ENCODE data around the gene MAPT. TPM values are rescaled to one million over a fixed set of nuclear protein-coding genes. Genes with fewer than 3 reads are reported as not detected.

MAPT gene
- total and polyA plus RNA-seq, 2 of the 13 experiments (the other 11 are each of a cell fraction or from before 2014, with no cell fraction given) = 2.1 to 2.8 TPM

DNA sequence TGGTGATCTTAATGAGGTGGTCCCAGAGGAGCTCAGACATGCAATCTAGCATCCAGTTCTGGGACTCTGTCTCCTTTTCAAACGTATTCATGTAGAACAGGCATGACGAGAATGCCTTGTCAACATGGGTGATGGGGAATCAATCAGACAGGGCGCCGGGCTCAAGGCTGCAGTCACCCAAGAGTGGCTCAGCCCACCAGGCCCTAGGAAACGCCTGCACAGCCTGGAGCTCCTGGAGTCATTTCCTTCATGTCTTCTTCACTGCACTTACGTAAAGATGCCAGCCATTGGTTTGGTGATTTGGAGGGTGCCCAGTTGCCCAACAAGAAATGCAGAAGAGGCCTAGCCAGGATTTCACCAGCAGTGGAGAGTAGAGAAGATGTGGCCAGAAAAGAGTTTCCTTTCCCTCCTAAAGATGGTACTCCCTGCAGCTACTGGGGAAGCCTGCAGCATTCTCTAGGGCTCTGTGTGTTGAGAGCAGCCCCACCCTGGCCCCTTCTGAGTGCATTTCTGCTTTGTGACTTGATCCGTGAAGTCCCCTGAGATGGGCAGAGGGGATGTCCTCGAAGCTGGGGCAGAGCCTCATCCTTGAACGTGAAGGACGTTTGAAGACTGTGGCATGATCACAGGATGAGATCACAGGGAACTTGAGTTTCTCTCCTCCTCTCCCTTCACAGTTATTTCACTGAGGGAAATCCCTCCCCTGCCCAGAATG, 80.7 kb downstream of the MAPT start:
- H3K9me3 ChIP-seq (ENCODE audit: low read length) = no peaks in the 10 kb centered on the region
- no peaks in the 10 kb centered on the region; the same call in 1 of the 2 replicates for H4K20me1 ChIP-seq (ENCODE audit: insufficient read depth, low read length)
- intact Hi-C loops (cut with micrococcal nuclease; ENCODE audit: unreplicated experiment) = no loop called here
- BruUV-seq (replicated peaks) = no TSS peak
- H3K36me3 ChIP-seq (replicated peaks in 1 of 2; ENCODE audit: control insufficient read depth in 1 of 2, insufficient read depth in 2 of 2, low read length in 2 of 2) = no peaks in the 10 kb centered on the region
- H3K79me2 ChIP-seq (ENCODE audit: insufficient read depth, low read length) = no peaks in the 10 kb centered on the region
- ATAC-seq (no peak), FAIRE-seq (no peak), DNase-seq (ENCODE audit: low spot score) (no peak)
- H3K4me2 ChIP-seq (ENCODE audit: low read depth, low read length) = no peak overlapping the region
- WGBS (ENCODE audit: low lambda C conversion rate) = 42% methylated on average over 10 of the region's 10 CpGs
- ChIA-PET POLR2A (no interaction called here), CTCF (ENCODE audit: low intra/inter-chr PET ratio, low total read pairs) (no interaction called here)
- H2AFZ ChIP-seq (ENCODE audit: low read length) = no peak overlapping the region
- H3K27me3 ChIP-seq (ENCODE audit: control insufficient read depth in 1 of 2, insufficient read depth in 2 of 2, low read length in 2 of 2) = no peaks in the 10 kb centered on the region; a peak in 1 of 5 replicates
- no peak overlapping the region for H3K27ac ChIP-seq (ENCODE audit: extremely low read length, insufficient read depth, low read length)
- no peak for TF ChIP-seq ZNF30 (CRISPR knock-in tag; IDR thresholded peaks at IDR 0.05)
- TF ChIP-seq MTF2 (CRISPR knock-in tag; IDR thresholded peaks at IDR 0.05; ENCODE audit: borderline replicate concordance) = no peak
- H3K4me3 ChIP-seq (replicated peaks in 1 of 3; ENCODE audit: insufficient read depth in 1 of 3, low read depth in 2 of 3, low read length in 3 of 3) = no peak overlapping the region
- in situ Hi-C loops (cut with HindIII; ENCODE audit: extremely low pct_ligation_motif_present, low pct_unique_long_range_greater_than_20kb) = no loop called here
- H3K9ac ChIP-seq (ENCODE audit: insufficient read depth, low read depth, low read length) = no peak overlapping the region
- H3K4me1 ChIP-seq (ENCODE audit: insufficient read depth, low read length) = no peaks in the 10 kb centered on the region

- in situ Hi-C loops (cut with HindIII; ENCODE audit: extremely low pct_ligation_motif_present, low pct_unique_long_range_greater_than_20kb) = no loop called here
- no peak overlapping the region for H3K4me3 ChIP-seq (replicated peaks in 1 of 3; ENCODE audit: insufficient read depth in 1 of 3, low read depth in 2 of 3, low read length in 3 of 3)
- POLR2A ChIA-PET = no interaction called here
Measured at GRCh38 chr17:45975640-45976295, 81.4 kb downstream of the MAPT start.

More at GRCh38 chr17:45975640-45976295, 81.4 kb downstream of the MAPT start:
- DNase-seq (ENCODE audit: low spot score) = no peak
- Histone ChIP-seq H3K79me2 (ENCODE audit: insufficient read depth, low read length) (no peaks in the 10 kb centered on the region), H3K9ac (ENCODE audit: insufficient read depth, low read depth, low read length) (no peak overlapping the region), H2AFZ (ENCODE audit: low read length) (no peak overlapping the region), H4K20me1 (ENCODE audit: insufficient read depth, low read length) (no peaks in the 10 kb centered on the region; the same call in 1 of the 2 replicates), H3K27ac (ENCODE audit: extremely low read length, insufficient read depth, low read length) (no peak overlapping the region), H3K4me2 (ENCODE audit: low read depth, low read length) (no peak overlapping the region), H3K9me3 (ENCODE audit: low read length) (no peaks in the 10 kb centered on the region), H3K27me3 (ENCODE audit: control insufficient read depth in 1 of 2, insufficient read depth in 2 of 2, low read length in 2 of 2) (no peaks in the 10 kb centered on the region; a peak in 1 of 5 replicates), H3K4me1 (ENCODE audit: insufficient read depth, low read length) (no peaks in the 10 kb centered on the region), H3K36me3 (replicated peaks in 1 of 2; ENCODE audit: control insufficient read depth in 1 of 2, insufficient read depth in 2 of 2, low read length in 2 of 2) (no peaks in the 10 kb centered on the region)
- no peak for ATAC-seq
- TF ChIP-seq TRIM22 (IDR thresholded peaks at IDR 0.05) (no peak), U2AF1 (optimal IDR thresholded peaks at IDR 0.05; ENCODE audit: low read depth, low read length) (no peak), CBX1 (IDR thresholded peaks at IDR 0.05; ENCODE audit: low read depth) (no peak), POLR2AphosphoS5 (IDR thresholded peaks at IDR 0.05; ENCODE audit: low read depth, low read length) (no peak), AGO2 (optimal IDR thresholded peaks at IDR 0.05; ENCODE audit: low read depth, low read length) (no peak), ARNT2 (CRISPR knock-in tag; IDR thresholded peaks at IDR 0.05; ENCODE audit: low read depth) (no peak), XBP1 (CRISPR knock-in tag; IDR thresholded peaks at IDR 0.05) (no peak)
- CTCF ChIA-PET (ENCODE audit: low intra/inter-chr PET ratio, low total read pairs) = no interaction called here
- 24% methylated on average over 8 of the region's 8 CpGs for WGBS (ENCODE audit: low lambda C conversion rate)
- no peak for FAIRE-seq
- intact Hi-C loops (cut with micrococcal nuclease; ENCODE audit: unreplicated experiment) = no loop called here
- no TSS peak for BruUV-seq (replicated peaks)

All from HepG2 (cell line).